Fibroblast of pulmonary artery (primary cell): Measurements from ENCODE around the gene COL1A1.

Experiments
- DNase-seq: peaks from one replicate; pipeline ENCODE4 v3.0.0-alpha.2; 2010; ENCODE audit warnings: low read depth
- H3K4me3 ChIP-seq: replicated peaks from 2 replicates; pipeline ENCODE4 v1.5.1; 2011; ENCODE audit warnings: low read depth, mild to moderate bottlenecking, control low read depth, low read length, moderate library complexity
- CTCF ChIP-seq: IDR thresholded peaks from 2 replicates; pipeline ENCODE4 v1.5.1; 2011; ENCODE audit warnings: mild to moderate bottlenecking, control low read depth, low read length, inconsistent platforms; ENCODE audit errors: missing control alignments

Gene COL1A1

GRCh38 chr17:50189550-50190292, 11.7 kb downstream of the COL1A1 start:
- no peak for DNase-seq
- no peak overlapping the region for H3K4me3 ChIP-seq
- no peak for TF ChIP-seq CTCF

- no peak overlapping the region for H3K4me3 ChIP-seq
- TF ChIP-seq CTCF = no peak
- no peak for DNase-seq
Observed at GRCh38 chr17:50188921-50189549, 12.4 kb downstream of the COL1A1 start.

DNA sequence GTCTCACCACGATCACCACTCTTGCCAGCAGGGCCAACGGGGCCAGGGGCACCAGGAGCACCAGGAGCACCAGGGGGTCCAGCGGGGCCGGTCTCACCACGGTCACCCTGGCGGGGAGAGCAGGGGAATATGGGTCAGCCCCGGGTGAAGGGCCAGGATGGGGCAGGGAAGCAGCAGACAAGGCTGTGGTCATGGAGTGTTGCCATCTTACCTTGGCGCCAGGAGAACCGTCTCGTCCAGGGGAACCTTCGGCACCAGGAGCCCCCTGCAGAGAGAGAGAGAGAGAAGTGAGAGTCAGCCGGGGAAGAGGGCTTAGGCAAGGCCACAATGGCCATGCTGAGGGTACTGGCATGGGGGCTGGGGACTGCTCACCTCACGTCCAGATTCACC, 12.9 kb downstream of the COL1A1 start:
- no peak for DNase-seq
- no peak for TF ChIP-seq CTCF
- H3K4me3 ChIP-seq = no peak overlapping the region

DNA sequence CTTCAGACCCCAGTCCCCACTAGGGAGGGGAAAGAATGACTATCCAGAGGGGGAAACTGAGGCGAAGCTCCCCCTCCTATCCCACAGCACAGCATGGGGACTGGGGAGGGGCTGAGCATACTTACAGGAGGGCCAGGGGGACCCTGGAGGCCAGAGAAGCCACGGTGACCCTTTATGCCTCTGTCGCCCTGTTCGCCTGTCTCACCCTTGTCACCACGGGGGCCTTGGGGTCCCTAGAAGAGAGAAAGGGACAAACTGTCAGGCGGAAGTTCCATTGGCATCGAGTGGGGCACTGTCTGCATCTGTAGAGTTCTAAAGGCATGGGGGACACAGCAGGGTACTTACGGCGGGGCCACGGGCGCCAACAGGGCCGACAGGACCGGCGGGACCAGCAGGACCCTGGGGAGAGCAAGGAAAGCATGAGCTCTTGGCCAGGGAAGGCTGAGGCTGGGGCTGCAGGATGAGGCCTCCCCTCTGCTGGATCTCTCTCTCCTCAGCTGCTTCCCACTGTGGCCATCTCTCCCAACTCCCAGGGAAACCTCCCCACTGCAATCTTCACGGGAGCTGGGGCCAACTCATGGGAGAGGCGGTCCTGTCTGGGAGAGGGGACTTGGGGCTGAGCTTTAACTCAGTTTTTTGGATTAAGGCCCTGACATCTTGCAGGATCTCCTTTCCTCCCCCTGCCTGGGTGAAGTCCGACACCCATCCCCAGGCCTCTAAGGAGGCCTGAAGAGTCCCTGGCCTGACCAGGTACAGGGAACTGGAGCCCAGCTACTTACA, 13.5 kb downstream of the COL1A1 start:
- DNase-seq = peak; percentile 55
- no peak for TF ChIP-seq CTCF
- H3K4me3 ChIP-seq = no peak overlapping the region

DNA sequence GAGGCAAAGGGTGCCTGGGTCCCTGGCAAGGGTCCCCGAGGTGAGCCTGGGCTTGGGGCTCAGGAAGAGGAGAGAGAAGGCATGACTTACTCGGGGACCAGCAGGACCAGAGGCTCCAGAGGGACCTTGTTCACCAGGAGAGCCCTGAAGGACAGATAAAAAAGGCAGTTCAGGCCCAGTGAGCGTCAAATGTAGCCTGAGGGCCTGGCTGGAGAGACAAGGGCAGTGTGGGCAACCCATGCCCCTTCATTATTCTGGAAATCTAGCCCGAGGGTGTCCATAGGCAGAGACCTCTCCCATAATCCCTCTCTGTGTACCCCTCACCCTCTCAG, 14.1 kb downstream of the COL1A1 start:
- no peak for TF ChIP-seq CTCF
- DNase-seq = peak; percentile 54
- H3K4me3 ChIP-seq = no peak overlapping the region

DNA sequence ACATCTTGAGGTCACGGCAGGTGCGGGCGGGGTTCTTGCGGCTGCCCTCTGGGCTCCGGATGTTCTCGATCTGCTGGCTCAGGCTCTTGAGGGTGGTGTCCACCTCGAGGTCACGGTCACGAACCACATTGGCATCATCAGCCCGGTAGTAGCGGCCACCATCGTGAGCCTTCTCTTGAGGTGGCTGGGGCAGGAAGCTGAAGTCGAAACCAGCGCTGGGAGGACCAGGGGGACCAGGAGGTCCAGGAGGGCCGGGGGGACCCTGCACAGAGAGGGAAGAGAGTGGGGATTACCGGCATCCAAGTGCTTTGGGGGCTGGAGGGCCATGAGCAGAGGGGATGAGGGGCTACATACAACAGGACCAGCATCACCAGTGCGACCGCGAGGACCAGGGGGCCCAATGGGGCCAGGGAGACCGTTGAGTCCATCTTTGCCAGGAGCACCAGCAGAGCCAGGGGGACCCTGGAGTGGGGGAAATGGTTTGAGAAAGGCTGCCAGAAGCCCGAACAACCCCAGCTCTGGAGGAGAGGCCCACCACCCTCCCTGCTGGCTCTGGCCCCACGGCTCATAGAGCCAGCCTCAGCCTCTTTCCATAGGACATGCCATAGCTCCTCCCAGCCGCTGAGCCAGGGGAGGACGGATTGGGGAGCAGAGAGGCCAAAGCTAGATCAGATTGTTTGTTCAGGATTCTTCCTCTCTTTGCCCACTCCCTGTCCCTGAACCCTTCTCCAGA, 14.6 kb downstream of the COL1A1 start:
- no peak for TF ChIP-seq CTCF
- DNase-seq = peak; percentile 62
- no peak overlapping the region for H3K4me3 ChIP-seq
